HG03135 (cell line): ENCODE data around the gene GPR55.

Experiments used
- ATAC-seq: cut with Tn5 transposase; IDR thresholded peaks from one replicate; pipeline ENCODE4 v1.9.1; 2021; ENCODE audit warnings: mild to moderate bottlenecking, moderate library complexity; ENCODE audit not compliant: unreplicated experiment

Gene GPR55

GRCh38 chr2:230951396-230951795 is 26.4 kb upstream of the GPR55 start:
- no peak for ATAC-seq

- no peak for ATAC-seq
Observed at GRCh38 chr2:230950874-230951339, 25.9 kb upstream of the GPR55 start.

GRCh38 chr2:230949966-230950873 is 25.2 kb upstream of the GPR55 start:
- peak; percentile 53 for ATAC-seq

- no peak for ATAC-seq
Observed at GRCh38 chr2:230947908-230948365, 22.9 kb upstream of the GPR55 start.

- ATAC-seq, result no peak
Observed at GRCh38 chr2:230947235-230947576, 22.2 kb upstream of the GPR55 start.

GRCh38 chr2:230946429-230947234 is 21.6 kb upstream of the GPR55 start:
- ATAC-seq, result no peak

GRCh38 chr2:230944757-230945372 is 19.8 kb upstream of the GPR55 start:
- no peak for ATAC-seq

- peak; percentile 48 for ATAC-seq
Observed at GRCh38 chr2:230944123-230944653, 19.1 kb upstream of the GPR55 start.

GRCh38 chr2:230942920-230943896 is 18.2 kb upstream of the GPR55 start:
- ATAC-seq, result peak; percentile 63

GRCh38 chr2:230942371-230942770 is 17.3 kb upstream of the GPR55 start:
- ATAC-seq, result no peak

- ATAC-seq, result no peak
Observed at GRCh38 chr2:230941202-230942180, 16.4 kb upstream of the GPR55 start.

GRCh38 chr2:230940471-230940815 is 15.4 kb upstream of the GPR55 start:
- ATAC-seq, result no peak

- ATAC-seq, result no peak
Observed at GRCh38 chr2:230939691-230940470, 14.8 kb upstream of the GPR55 start.

GRCh38 chr2:230939066-230939591 is 14.1 kb upstream of the GPR55 start:
- ATAC-seq, result no peak

GRCh38 chr2:230938516-230939065 is 13.5 kb upstream of the GPR55 start:
- no peak for ATAC-seq

- no peak for ATAC-seq
Observed at GRCh38 chr2:230938098-230938497, 13.1 kb upstream of the GPR55 start.

GRCh38 chr2:230937362-230937761 is 12.3 kb upstream of the GPR55 start:
- ATAC-seq, result no peak
